HepG2 (cell line): ENCODE results near the gene USP14. TPM values are rescaled to one million over a fixed set of nuclear protein-coding genes. Genes with fewer than 3 reads are reported as not detected.

Experiments used
- ATAC-seq: fragments of 200-7000 bp; cut with Tn5 transposase; 3 replicates; pipeline ENCODE4 v1.9.1; 2020; ENCODE audit warnings: mild to moderate bottlenecking, moderate library complexity
- BruUV-seq: library from RNA; stranded (reverse); fragments of 400-500 nt; replicated peaks from 2 replicates; lab custom pipeline; 2021; lab: Mats Ljungman, UMichigan
- CTCF ChIA-PET: fragments of 300-600 bp; formaldehyde crosslinking; extraction: SDS; loops from one replicate; lab custom pipeline; 2021; ENCODE audit warnings: low total read pairs, inconsistent platforms, low intra/inter-chr PET ratio; lab: Yijun Ruan, JAX
- POLR2A ChIA-PET: fragments of 350-600 bp; sonication (Branson Sonifier 250); formaldehyde crosslinking; loops from one replicate; lab custom pipeline; 2020; ENCODE audit warnings: antibody characterized with exemption, inconsistent platforms; lab: Yijun Ruan, JAX
- DNase-seq: peaks from one replicate; pipeline ENCODE4 v3.0.0-alpha.2; 2015; ENCODE audit warnings: low spot score
- FAIRE-seq: peaks from 3 replicates; lab custom pipeline; 2011; peaks lifted over from hg19 to GRCh38; lab: Jason Lieb, UNC
- H2AFZ ChIP-seq: one replicate; pipeline ENCODE4 v1.6.1; 2011; ENCODE audit warnings: low read length, inconsistent platforms
- H3K27ac ChIP-seq: fragments of 300-600 bp; 3 replicates; pipeline ENCODE4 v1.8.0; 2011; ENCODE audit warnings: mixed run types, mild to moderate bottlenecking, mixed read lengths, low read length, inconsistent platforms; ENCODE audit not compliant: insufficient read depth; ENCODE audit errors: extremely low read length
- H3K27me3 ChIP-seq, 2 experiments: fragments of 200-600 bp in 1 of 2; 2 replicates in 1 of 2; 3 replicates in 1 of 2; pipeline versions ENCODE4 v1.6.0 to v1.8.0; 2011; ENCODE audit warnings: low read length in 2 of 2, mild to moderate bottlenecking in 2 of 2, moderate library complexity in 2 of 2, inconsistent platforms in 1 of 2; ENCODE audit not compliant: insufficient read depth in 2 of 2, control insufficient read depth in 1 of 2
- H3K36me3 ChIP-seq, 2 experiments: fragments of 200-600 bp in 1 of 2; replicated peaks in 1 of 2; 2 replicates in 1 of 2; 3 replicates in 1 of 2; pipeline versions ENCODE4 v1.5.1 to v1.8.0; 2011; ENCODE audit warnings: low read length in 2 of 2, inconsistent platforms in 1 of 2; ENCODE audit not compliant: insufficient read depth in 2 of 2, control insufficient read depth in 1 of 2
- H3K4me1 ChIP-seq: 2 replicates; pipeline ENCODE4 v1.5.1; 2012; ENCODE audit warnings: low read length, inconsistent platforms; ENCODE audit not compliant: insufficient read depth
- H3K4me2 ChIP-seq: 2 replicates; pipeline ENCODE4 v1.6.0; 2011; ENCODE audit warnings: low read depth, low read length, inconsistent platforms
- H3K4me3 ChIP-seq, 3 experiments: fragments of 200-600 bp in 1 of 3; sonication (generic), shearing (Covaris generic) in 1 of 3; replicated peaks in 1 of 3; 2 replicates each; pipeline ENCODE4 v1.5.1; 2011 to 2016; ENCODE audit warnings: low read length in 3 of 3, inconsistent platforms in 2 of 3, low read depth in 2 of 3, mild to moderate bottlenecking in 2 of 3, control low read depth in 1 of 3, mixed read lengths in 1 of 3; ENCODE audit not compliant: insufficient read depth in 1 of 3
- H3K79me2 ChIP-seq: one replicate; pipeline ENCODE4 v1.6.1; 2011; ENCODE audit warnings: low read length, inconsistent platforms; ENCODE audit not compliant: insufficient read depth
- H3K9ac ChIP-seq: 2 replicates; pipeline ENCODE4 v1.6.0; 2011; ENCODE audit warnings: mild to moderate bottlenecking, low read depth, low read length, inconsistent platforms; ENCODE audit not compliant: insufficient read depth
- H3K9me3 ChIP-seq: 2 replicates; pipeline ENCODE4 v1.5.1; 2012; ENCODE audit warnings: mild to moderate bottlenecking, low read length
- H4K20me1 ChIP-seq: 2 replicates; pipeline ENCODE4 v1.6.0; 2011; ENCODE audit warnings: inconsistent platforms, mild to moderate bottlenecking, low read length, moderate library complexity; ENCODE audit not compliant: insufficient read depth
- ARNT ChIP-seq: fragments of 450-650 bp; IDR thresholded peaks from 2 replicates; pipeline ENCODE4 v1.6.1; 2017
- FOXJ3 ChIP-seq: sonication (generic); formaldehyde crosslinking; IDR thresholded peaks from 2 replicates; pipeline ENCODE4 v1.4.0; 2020; ENCODE audit warnings: missing genetic modification reagents, mild to moderate bottlenecking, borderline replicate concordance
- HCFC1 ChIP-seq: fragments of 150-350 bp; IDR thresholded peaks from 2 replicates; pipeline ENCODE4 v1.6.1; 2014; ENCODE audit warnings: low read depth, low read length
- NPAS2 ChIP-seq: sonication (generic); formaldehyde crosslinking; IDR thresholded peaks from 2 replicates; pipeline ENCODE4 v1.8.0; 2022; ENCODE audit warnings: mild to moderate bottlenecking, missing genetic modification reagents, borderline replicate concordance
- PITX1 ChIP-seq: sonication (generic); formaldehyde crosslinking; IDR thresholded peaks from 2 replicates; pipeline ENCODE4 v1.5.1; 2020; ENCODE audit warnings: mild to moderate bottlenecking, missing genetic modification reagents
- SCMH1 ChIP-seq: sonication (generic); formaldehyde crosslinking; IDR thresholded peaks from 2 replicates; pipeline ENCODE4 v1.9.0; 2021; ENCODE audit warnings: missing genetic modification reagents, mild to moderate bottlenecking, borderline replicate concordance
- TSC22D2 ChIP-seq: sonication (generic); formaldehyde crosslinking; IDR thresholded peaks from 2 replicates; pipeline ENCODE4 v1.5.1; 2020; ENCODE audit warnings: missing genetic modification reagents, mild to moderate bottlenecking, borderline replicate concordance
- ZNF503 ChIP-seq: sonication (generic); formaldehyde crosslinking; IDR thresholded peaks from 2 replicates; pipeline ENCODE4 v1.4.0; 2020; ENCODE audit warnings: missing genetic modification reagents
- whole genome bisulfite sequencing: methylation state at CpG from one replicate; pipeline ENCODE4 v1.1.6; 2017; ENCODE audit warnings: low lambda C conversion rate; 5-methylcytosine and 5-hydroxymethylcytosine counted together
- in situ Hi-C: cut with HindIII; loops from 2 replicates; pipeline ENCODE4 v1.10.0; 2017; ENCODE audit warnings: low pct_unique_long_range_greater_than_20kb; ENCODE audit not compliant: extremely low pct_ligation_motif_present
- intact Hi-C: fragments of 100-400 bp; cut with micrococcal nuclease; formaldehyde crosslinking; loops from one replicate; pipeline ENCODE4 v1.10.0; 2022; ENCODE audit not compliant: unreplicated experiment
- polyA plus RNA-seq, 8 experiments: library from polyadenylated mRNA; depleted of rRNA in 3 of 8; stranded (reverse) in 7 of 8; unstranded in 1 of 8; fragments of >200 nt; fragmentation: Illumina TruSeq in 4 of 8; extraction: Trizol in 4 of 8; gene quantifications; 2 replicates each; pipeline versions ENCODE4 v1.2.1 to v1.2.3, GENCODE V29; 2011 to 2016; ENCODE audit warnings: low read depth in 4 of 8, missing spikeins in 1 of 8, mixed read lengths in 1 of 8; ENCODE audit not compliant: insufficient read depth in 1 of 8
- total RNA-seq, 5 experiments: library from RNA; depleted of rRNA; stranded (reverse); fragments of >200 nt; fragmentation: Illumina TruSeq; extraction: Trizol; gene quantifications; 2 replicates each; pipeline ENCODE4 v1.2.3, GENCODE V29; 2016; ENCODE audit warnings: low read depth in 1 of 5

Gene USP14
- total and polyA plus RNA-seq, 2 of the 13 experiments (the other 11 are each of a cell fraction or from before 2014, with no cell fraction given) = 14.7 to 16.6 TPM

DNA sequence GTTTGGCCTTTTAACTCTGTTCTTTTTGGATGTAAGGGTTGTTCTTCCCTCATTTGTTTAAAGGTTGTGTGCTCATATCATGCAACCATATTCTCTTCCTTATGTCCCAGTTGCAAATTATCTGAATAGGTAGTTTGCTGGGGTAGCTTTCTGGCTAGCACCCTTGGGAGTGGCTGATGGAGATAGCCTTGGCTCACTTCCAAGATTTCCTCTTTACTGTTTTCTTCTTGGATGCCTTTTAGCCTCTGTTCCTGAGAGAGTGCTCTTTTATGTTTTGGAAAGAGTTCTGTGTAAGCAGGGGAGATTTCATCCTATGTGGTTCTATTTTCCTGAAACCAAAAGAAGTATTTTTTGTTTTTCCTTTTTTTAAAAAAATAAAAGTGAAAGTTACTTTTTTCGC is 25.4 kb downstream of the USP14 start:
- no peak overlapping the region for H3K27ac ChIP-seq
- POLR2A ChIA-PET = no interaction called here
- H3K9ac ChIP-seq = no peak overlapping the region
- H3K9me3 ChIP-seq = no peaks in the 10 kb centered on the region
- H4K20me1 ChIP-seq = peaks cover 10% of the 10 kb centered on the region
- no peak overlapping the region for H3K4me2 ChIP-seq
- no peaks in the 10 kb centered on the region for H3K27me3 ChIP-seq
- peaks cover 5 to 40% of the 10 kb centered on the region in 2 experiments for H3K36me3 ChIP-seq
- no peak overlapping the region for H2AFZ ChIP-seq
- BruUV-seq = no TSS peak
- intact Hi-C loops (no loop called here), in situ Hi-C loops (no loop called here)
- TF ChIP-seq HCFC1 (no peak), ZNF503 (CRISPR knock-in tag) (no peak), SCMH1 (CRISPR knock-in tag) (no peak), ARNT (no peak), NPAS2 (CRISPR knock-in tag) (no peak), PITX1 (no peak), FOXJ3 (CRISPR knock-in tag) (no peak), TSC22D2 (no peak)
- CTCF ChIA-PET = no interaction called here
- 92% methylated on average over 1 of the region's 1 CpG for WGBS
- no peak for ATAC-seq
- H3K79me2 ChIP-seq = peaks cover 20% of the 10 kb centered on the region
- peaks cover 10% of the 10 kb centered on the region for H3K4me1 ChIP-seq
- no peak for DNase-seq
- no peak overlapping the region for H3K4me3 ChIP-seq
- no peak for FAIRE-seq
